WTC11 (cell line): ENCODE results near the gene LRIG3.
"Not testable (repeated sequence)": the region's sequence is repeated elsewhere in the genome, so short reads cannot be mapped to it uniquely, and the experiment has no call there.

Experiments used
- CREM ChIP-seq: sonication (generic); formaldehyde crosslinking; IDR thresholded peaks from 2 replicates; pipeline ENCODE4 v1.8.1; 2022; ENCODE audit warnings: mild to moderate bottlenecking, missing genetic modification reagents, moderate library complexity
- ELF4 ChIP-seq: sonication (generic); formaldehyde crosslinking; IDR thresholded peaks from 2 replicates; pipeline ENCODE4 v1.8.1; 2022; ENCODE audit warnings: low read depth, mild to moderate bottlenecking, moderate library complexity, missing genetic modification reagents
- IRF2 ChIP-seq: sonication (generic); formaldehyde crosslinking; IDR thresholded peaks from 2 replicates; pipeline ENCODE4 v1.8.0; 2022; ENCODE audit warnings: low read depth, missing genetic modification reagents, borderline replicate concordance
- NFATC4 ChIP-seq: fragments of 250-450 bp; sonication (Bioruptor Pico); IDR thresholded peaks from 2 replicates; pipeline ENCODE4 v1.9.0; 2021; ENCODE audit warnings: mild to moderate bottlenecking
- TEAD4 ChIP-seq: sonication (generic); formaldehyde crosslinking; IDR thresholded peaks from 2 replicates; pipeline ENCODE4 v1.8.0; 2022; ENCODE audit warnings: mild to moderate bottlenecking, missing genetic modification reagents
- TF ChIP-seq, protein P1 (sequence below): sonication (generic); formaldehyde crosslinking; IDR thresholded peaks from 2 replicates; pipeline ENCODE4 v1.8.0; 2022; ENCODE audit warnings: mild to moderate bottlenecking, missing genetic modification reagents
- TF ChIP-seq, protein P2 (sequence below): fragments of 200-600 bp; IDR thresholded peaks from 2 replicates; pipeline ENCODE4 v1.8.0; 2022; ENCODE audit warnings: antibody characterized with exemption
- TF ChIP-seq, protein P3 (sequence below): sonication (generic); formaldehyde crosslinking; IDR thresholded peaks from 2 replicates; pipeline ENCODE4 v1.8.1; 2022; ENCODE audit warnings: mild to moderate bottlenecking, moderate library complexity, missing genetic modification reagents
- TF ChIP-seq, protein P4 (sequence below): sonication (generic); formaldehyde crosslinking; IDR thresholded peaks from 2 replicates; pipeline ENCODE4 v1.8.1; 2022; ENCODE audit warnings: low read depth, mild to moderate bottlenecking, moderate library complexity, missing genetic modification reagents, borderline replicate concordance
- TF ChIP-seq, protein P5 (sequence below): sonication (generic); formaldehyde crosslinking; IDR thresholded peaks from 2 replicates; pipeline ENCODE4 v1.8.1; 2023; ENCODE audit warnings: mild to moderate bottlenecking, missing genetic modification reagents, moderate library complexity

DNA sequence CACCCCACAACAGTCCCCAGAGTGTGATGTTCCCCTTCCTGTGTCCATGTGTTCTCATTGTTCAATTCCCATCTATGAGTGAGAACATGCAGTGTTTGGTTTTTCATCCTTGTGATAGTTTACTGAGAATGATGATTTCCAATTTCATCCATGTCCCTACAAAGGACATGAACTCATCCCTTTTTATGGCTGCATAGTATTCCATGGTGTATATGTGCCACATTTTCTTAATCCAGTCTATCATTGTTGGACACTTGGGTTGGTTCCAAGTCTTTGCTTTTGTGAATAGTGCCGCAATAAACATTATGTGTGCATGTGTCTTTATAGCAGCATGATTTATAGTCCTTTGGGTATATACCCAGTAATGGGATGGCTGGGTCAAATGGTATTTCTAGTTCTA, 17.6 kb downstream of the LRIG3 start:
- TF ChIP-seq, protein P1, sequence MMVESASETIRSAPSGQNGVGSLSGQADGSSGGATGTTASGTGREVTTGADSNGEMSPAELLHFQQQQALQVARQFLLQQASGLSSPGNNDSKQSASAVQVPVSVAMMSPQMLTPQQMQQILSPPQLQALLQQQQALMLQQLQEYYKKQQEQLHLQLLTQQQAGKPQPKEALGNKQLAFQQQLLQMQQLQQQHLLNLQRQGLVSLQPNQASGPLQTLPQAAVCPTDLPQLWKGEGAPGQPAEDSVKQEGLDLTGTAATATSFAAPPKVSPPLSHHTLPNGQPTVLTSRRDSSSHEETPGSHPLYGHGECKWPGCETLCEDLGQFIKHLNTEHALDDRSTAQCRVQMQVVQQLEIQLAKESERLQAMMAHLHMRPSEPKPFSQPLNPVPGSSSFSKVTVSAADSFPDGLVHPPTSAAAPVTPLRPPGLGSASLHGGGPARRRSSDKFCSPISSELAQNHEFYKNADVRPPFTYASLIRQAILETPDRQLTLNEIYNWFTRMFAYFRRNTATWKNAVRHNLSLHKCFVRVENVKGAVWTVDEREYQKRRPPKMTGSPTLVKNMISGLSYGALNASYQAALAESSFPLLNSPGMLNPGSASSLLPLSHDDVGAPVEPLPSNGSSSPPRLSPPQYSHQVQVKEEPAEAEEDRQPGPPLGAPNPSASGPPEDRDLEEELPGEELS (CRISPR knock-in tag), result not testable (repeated sequence)
- not testable (repeated sequence) for TF ChIP-seq IRF2; NFATC4 (CRISPR knock-in tag); ELF4 (CRISPR knock-in tag); TEAD4 (CRISPR knock-in tag); CREM (CRISPR knock-in tag)
- TF ChIP-seq, protein P2, sequence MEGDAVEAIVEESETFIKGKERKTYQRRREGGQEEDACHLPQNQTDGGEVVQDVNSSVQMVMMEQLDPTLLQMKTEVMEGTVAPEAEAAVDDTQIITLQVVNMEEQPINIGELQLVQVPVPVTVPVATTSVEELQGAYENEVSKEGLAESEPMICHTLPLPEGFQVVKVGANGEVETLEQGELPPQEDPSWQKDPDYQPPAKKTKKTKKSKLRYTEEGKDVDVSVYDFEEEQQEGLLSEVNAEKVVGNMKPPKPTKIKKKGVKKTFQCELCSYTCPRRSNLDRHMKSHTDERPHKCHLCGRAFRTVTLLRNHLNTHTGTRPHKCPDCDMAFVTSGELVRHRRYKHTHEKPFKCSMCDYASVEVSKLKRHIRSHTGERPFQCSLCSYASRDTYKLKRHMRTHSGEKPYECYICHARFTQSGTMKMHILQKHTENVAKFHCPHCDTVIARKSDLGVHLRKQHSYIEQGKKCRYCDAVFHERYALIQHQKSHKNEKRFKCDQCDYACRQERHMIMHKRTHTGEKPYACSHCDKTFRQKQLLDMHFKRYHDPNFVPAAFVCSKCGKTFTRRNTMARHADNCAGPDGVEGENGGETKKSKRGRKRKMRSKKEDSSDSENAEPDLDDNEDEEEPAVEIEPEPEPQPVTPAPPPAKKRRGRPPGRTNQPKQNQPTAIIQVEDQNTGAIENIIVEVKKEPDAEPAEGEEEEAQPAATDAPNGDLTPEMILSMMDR, result not testable (repeated sequence)
- TF ChIP-seq, protein P3, sequence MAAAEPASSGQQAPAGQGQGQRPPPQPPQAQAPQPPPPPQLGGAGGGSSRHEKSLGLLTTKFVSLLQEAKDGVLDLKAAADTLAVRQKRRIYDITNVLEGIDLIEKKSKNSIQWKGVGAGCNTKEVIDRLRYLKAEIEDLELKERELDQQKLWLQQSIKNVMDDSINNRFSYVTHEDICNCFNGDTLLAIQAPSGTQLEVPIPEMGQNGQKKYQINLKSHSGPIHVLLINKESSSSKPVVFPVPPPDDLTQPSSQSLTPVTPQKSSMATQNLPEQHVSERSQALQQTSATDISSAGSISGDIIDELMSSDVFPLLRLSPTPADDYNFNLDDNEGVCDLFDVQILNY (CRISPR knock-in tag), result not testable (repeated sequence)
- TF ChIP-seq, protein P4, sequence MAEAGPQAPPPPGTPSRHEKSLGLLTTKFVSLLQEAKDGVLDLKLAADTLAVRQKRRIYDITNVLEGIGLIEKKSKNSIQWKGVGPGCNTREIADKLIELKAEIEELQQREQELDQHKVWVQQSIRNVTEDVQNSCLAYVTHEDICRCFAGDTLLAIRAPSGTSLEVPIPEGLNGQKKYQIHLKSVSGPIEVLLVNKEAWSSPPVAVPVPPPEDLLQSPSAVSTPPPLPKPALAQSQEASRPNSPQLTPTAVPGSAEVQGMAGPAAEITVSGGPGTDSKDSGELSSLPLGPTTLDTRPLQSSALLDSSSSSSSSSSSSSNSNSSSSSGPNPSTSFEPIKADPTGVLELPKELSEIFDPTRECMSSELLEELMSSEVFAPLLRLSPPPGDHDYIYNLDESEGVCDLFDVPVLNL (CRISPR knock-in tag), result not testable (repeated sequence)
- TF ChIP-seq, protein P5, sequence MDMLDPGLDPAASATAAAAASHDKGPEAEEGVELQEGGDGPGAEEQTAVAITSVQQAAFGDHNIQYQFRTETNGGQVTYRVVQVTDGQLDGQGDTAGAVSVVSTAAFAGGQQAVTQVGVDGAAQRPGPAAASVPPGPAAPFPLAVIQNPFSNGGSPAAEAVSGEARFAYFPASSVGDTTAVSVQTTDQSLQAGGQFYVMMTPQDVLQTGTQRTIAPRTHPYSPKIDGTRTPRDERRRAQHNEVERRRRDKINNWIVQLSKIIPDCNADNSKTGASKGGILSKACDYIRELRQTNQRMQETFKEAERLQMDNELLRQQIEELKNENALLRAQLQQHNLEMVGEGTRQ (CRISPR knock-in tag), result not testable (repeated sequence)
